Activated effector memory CD4-positive, alpha-beta T cell treated with Interleukin-2 at 50 U/mL for 16 hours (primary cell): ENCODE data around the gene CHRNE.
"Not testable (repeated sequence)": the region's sequence is repeated elsewhere in the genome, so short reads cannot be mapped to it uniquely, and the experiment has no call there.

Source experiments
- DNase-seq: peaks from one replicate; pipeline ENCODE4 v3.0.0-alpha.2; 2020

The CHRNE gene

GRCh38 chr17:4881761-4882555, 20.9 kb downstream of the CHRNE start:
- peak; percentile 49 for DNase-seq

GRCh38 chr17:4880857-4881256, 22.0 kb downstream of the CHRNE start:
- no peak for DNase-seq

GRCh38 chr17:4879601-4880000, 23.3 kb downstream of the CHRNE start:
- DNase-seq: no peak

GRCh38 chr17:4877089-4877488, 25.8 kb downstream of the CHRNE start:
- DNase-seq: no peak

- DNase-seq: no peak
Measured at GRCh38 chr17:4872786-4873185, 30.1 kb downstream of the CHRNE start.

GRCh38 chr17:4870855-4871254, 32.0 kb downstream of the CHRNE start:
- no peak for DNase-seq

GRCh38 chr17:4869058-4869998, 33.6 kb downstream of the CHRNE start:
- DNase-seq: not testable (repeated sequence)

- not testable (repeated sequence) for DNase-seq
Measured at GRCh38 chr17:4867535-4867934, 35.4 kb downstream of the CHRNE start.

GRCh38 chr17:4863321-4863720, 39.6 kb downstream of the CHRNE start:
- DNase-seq: no peak

- no peak for DNase-seq
Measured at GRCh38 chr17:4862720-4863119, 40.2 kb downstream of the CHRNE start.

GRCh38 chr17:4861052-4861451, 41.8 kb downstream of the CHRNE start:
- no peak for DNase-seq

GRCh38 chr17:4860651-4861050, 42.2 kb downstream of the CHRNE start:
- no peak for DNase-seq

- DNase-seq: no peak
Measured at GRCh38 chr17:4859816-4860625, 42.9 kb downstream of the CHRNE start.

- no peak for DNase-seq
Measured at GRCh38 chr17:4858882-4859260, 44.0 kb downstream of the CHRNE start.

- DNase-seq: no peak
Measured at GRCh38 chr17:4858068-4858881, 44.6 kb downstream of the CHRNE start.

- not testable (repeated sequence) for DNase-seq
Measured at GRCh38 chr17:4857347-4857746, 45.6 kb downstream of the CHRNE start.

GRCh38 chr17:4856937-4857314, 46.0 kb downstream of the CHRNE start:
- no peak for DNase-seq

- no peak for DNase-seq
Measured at GRCh38 chr17:4856271-4856936, 46.5 kb downstream of the CHRNE start.

GRCh38 chr17:4854111-4854681, 48.7 kb downstream of the CHRNE start:
- DNase-seq: no peak

- DNase-seq: no peak
Measured at GRCh38 chr17:4853208-4853671, 49.7 kb downstream of the CHRNE start.

GRCh38 chr17:4852567-4853207, 50.2 kb downstream of the CHRNE start:
- DNase-seq: no peak
